K562 (cell line): ENCODE measurements around the gene SLC4A3. TPM values are rescaled to one million over a fixed set of nuclear protein-coding genes. Genes with fewer than 3 reads are reported as not detected.

Source experiments
- ATAC-seq: fragments of 200-7000 bp; cut with Tn5 transposase; 3 replicates; pipeline ENCODE4 v1.9.1; 2020; ENCODE audit warnings: moderate library complexity
- BruUV-seq: library from RNA; stranded (reverse); fragments of 400-500 nt; replicated peaks from 2 replicates; lab custom pipeline; 2021; lab: Mats Ljungman, UMichigan
- CTCF ChIA-PET: fragments of 300-600 bp; formaldehyde crosslinking; extraction: SDS; loops from one replicate; lab custom pipeline; 2021; ENCODE audit warnings: low intra/inter-chr PET ratio; lab: Yijun Ruan, JAX
- POLR2A ChIA-PET: fragments of 300-600, 350-650 bp; sonication (Branson Sonifier 250); formaldehyde crosslinking; extraction: SDS; loops from one replicate; lab custom pipeline; 2021; ENCODE audit warnings: antibody characterized with exemption, inconsistent platforms; lab: Yijun Ruan, JAX
- DNase-seq, 4 experiments: peaks; one replicate each; pipeline versions ENCODE4 v3.0.0 to v3.0.0-alpha.2; 2011 to 2018; ENCODE audit warnings: low spot score in 3 of 4, mixed read lengths in 3 of 4; ENCODE audit errors: extremely low read depth in 1 of 4
- FAIRE-seq: peaks from 2 replicates; lab custom pipeline; 2011; peaks lifted over from hg19 to GRCh38; lab: Jason Lieb, UNC
- H2AFZ ChIP-seq: 2 replicates; pipeline ENCODE4 v1.6.0; 2011; ENCODE audit warnings: low read depth, low read length, control low read depth, inconsistent platforms
- H3K27ac ChIP-seq: fragments of 200-600 bp; 3 replicates; pipeline ENCODE4 v1.8.0; 2011; ENCODE audit warnings: low read depth, mild to moderate bottlenecking, control low read depth, inconsistent platforms, low read length, moderate library complexity, mixed read lengths; ENCODE audit errors: extremely low read depth
- H3K27me3 ChIP-seq, 2 experiments: fragments of 300-600 bp in 1 of 2; 2 replicates in 1 of 2; 3 replicates in 1 of 2; pipeline versions ENCODE4 v1.6.0 to v1.8.0; 2011; ENCODE audit warnings: inconsistent platforms in 2 of 2, low read length in 2 of 2, mild to moderate bottlenecking in 1 of 2, mixed read lengths in 1 of 2, moderate library complexity in 1 of 2; ENCODE audit not compliant: control insufficient read depth in 2 of 2, insufficient read depth in 2 of 2
- H3K36me3 ChIP-seq: fragments of 300-600 bp; 3 replicates; pipeline ENCODE4 v1.8.0; 2011; ENCODE audit warnings: mild to moderate bottlenecking, low read length, inconsistent platforms; ENCODE audit not compliant: control insufficient read depth, insufficient read depth
- H3K4me1 ChIP-seq, 2 experiments: fragments of 200-600 bp in 1 of 2; replicated peaks in 1 of 2; 2 replicates in 1 of 2; 3 replicates in 1 of 2; pipeline versions ENCODE4 v1.5.1 to v1.8.0; 2011; ENCODE audit warnings: inconsistent platforms in 2 of 2, low read length in 2 of 2, mild to moderate bottlenecking in 1 of 2, mixed read lengths in 1 of 2, moderate library complexity in 1 of 2; ENCODE audit not compliant: control insufficient read depth in 2 of 2, insufficient read depth in 2 of 2
- H3K4me2 ChIP-seq: 2 replicates; pipeline ENCODE4 v1.6.1; 2011; ENCODE audit warnings: low read length, control low read depth, inconsistent platforms, mixed read lengths; ENCODE audit not compliant: insufficient read depth
- H3K4me3 ChIP-seq: fragments of 200-600 bp; sonication (generic), shearing (Covaris generic); 2 replicates; pipeline ENCODE4 v1.5.1; 2016; ENCODE audit warnings: control low read depth, inconsistent platforms
- H3K79me2 ChIP-seq: fragments of 200-600 bp; 3 replicates; pipeline ENCODE4 v1.8.0; 2011; ENCODE audit warnings: low read length, inconsistent platforms; ENCODE audit not compliant: control insufficient read depth, insufficient read depth
- H3K9ac ChIP-seq, 2 experiments: 2 replicates each; pipeline versions ENCODE4 v1.6.0 to v1.6.1; 2011; ENCODE audit warnings: low read depth in 2 of 2, low read length in 2 of 2, control low read depth in 1 of 2, inconsistent platforms in 1 of 2, mild to moderate bottlenecking in 1 of 2, mixed read lengths in 1 of 2; ENCODE audit not compliant: insufficient read depth in 1 of 2
- H3K9me1 ChIP-seq: one replicate; pipeline ENCODE4 v1.6.0; 2011; ENCODE audit warnings: inconsistent platforms, mild to moderate bottlenecking, low read length, moderate library complexity; ENCODE audit not compliant: control insufficient read depth, insufficient read depth
- H3K9me3 ChIP-seq: replicated peaks from 2 replicates; pipeline ENCODE4 v1.5.1; 2011; ENCODE audit warnings: low read depth, low read length, inconsistent platforms; ENCODE audit not compliant: control insufficient read depth, insufficient read depth
- H4K20me1 ChIP-seq: replicated peaks from 2 replicates; pipeline ENCODE4 v1.6.1; 2011; ENCODE audit warnings: low read length, inconsistent platforms, mixed read lengths; ENCODE audit not compliant: control insufficient read depth, insufficient read depth
- ARID4B ChIP-seq: sonication (generic); formaldehyde crosslinking; IDR thresholded peaks from 2 replicates; pipeline ENCODE4 v1.8.0; 2022; ENCODE audit warnings: mild to moderate bottlenecking, missing genetic modification reagents
- BACH1 ChIP-seq: fragments of 200-800 bp; sonication (Bioruptor generic); IDR thresholded peaks from 2 replicates; pipeline ENCODE4 v1.6.1; 2016; ENCODE audit warnings: missing genetic modification characterization, missing compliant biosample characterization
- E2F5 ChIP-seq: sonication (generic); formaldehyde crosslinking; IDR thresholded peaks from 2 replicates; pipeline ENCODE4 v1.8.0; 2022; ENCODE audit warnings: mild to moderate bottlenecking, missing genetic modification reagents
- GATAD2A ChIP-seq: fragments of 450-650 bp; IDR thresholded peaks from 2 replicates; pipeline ENCODE4 v1.6.1; 2017
- HIVEP1 ChIP-seq: fragments of 250-450 bp; sonication (Bioruptor Pico); IDR thresholded peaks from 2 replicates; pipeline ENCODE4 v1.4.0; 2020; ENCODE audit warnings: mild to moderate bottlenecking
- PHF8 ChIP-seq: fragments of 200-600 bp; sonication (generic); IDR thresholded peaks from 2 replicates; pipeline ENCODE4 v1.6.1; 2012; ENCODE audit warnings: mixed run types, mild to moderate bottlenecking, inconsistent platforms, low read length, moderate library complexity, borderline replicate concordance
- PML ChIP-seq: IDR thresholded peaks from 2 replicates; pipeline ENCODE4 v1.6.1; 2012; ENCODE audit warnings: low read length, inconsistent platforms
- RERE ChIP-seq: sonication (generic); formaldehyde crosslinking; IDR thresholded peaks from 2 replicates; pipeline ENCODE4 v1.8.0; 2023; ENCODE audit warnings: missing genetic modification reagents, mild to moderate bottlenecking, borderline replicate concordance
- ZFP1 ChIP-seq: fragments of 450-650 bp; formaldehyde crosslinking; IDR thresholded peaks from 2 replicates; pipeline ENCODE4 v1.4.0; 2020; ENCODE audit warnings: mild to moderate bottlenecking, mixed read lengths
- WGBS: fragments of 100-300 bp; shearing (Covaris generic); methylation state at CpG from one replicate; pipeline ENCODE4 v1.1.6; 2016; ENCODE audit warnings: low coverage, mixed read lengths; ENCODE audit not compliant: insufficient coverage; ENCODE audit errors: missing lambda C conversion rate; 5-methylcytosine and 5-hydroxymethylcytosine counted together
- in situ Hi-C: fragments of 300-500 bp; cut with MboI; formaldehyde crosslinking; loops from 4 replicates; pipeline ENCODE4 v1.15.0; 2018; ENCODE audit warnings: inconsistent platforms, mixed read lengths
- intact Hi-C: fragments of 100-400 bp; cut with micrococcal nuclease; formaldehyde crosslinking; loops from 2 replicates; pipeline ENCODE4 v1.14.2; 2022
- polyA plus RNA-seq, 8 experiments: library from polyadenylated mRNA; depleted of rRNA in 4 of 8; stranded (reverse) in 5 of 8; unstranded in 3 of 8; fragments of >200 nt; fragmentation: Nextera tagmentation in 2 of 8; fragmentation: Illumina TruSeq in 1 of 8; extraction: Ambion mirVana in 2 of 8; extraction: Trizol in 1 of 8; gene quantifications; 2 replicates each; pipeline versions ENCODE4 v1.2.1 to v1.2.3, GENCODE V29; 2011 to 2014; ENCODE audit warnings: inconsistent platforms in 1 of 8, missing spikeins in 1 of 8
- total RNA-seq, 7 experiments: library from RNA; depleted of rRNA in 6 of 7; stranded (reverse); fragments of >200 nt in 6 of 7; fragmentation: Illumina TruSeq in 2 of 7; extraction: Trizol in 2 of 7; gene quantifications; 2 replicates each; pipeline versions ENCODE4 v1.2.1 to v1.2.3, GENCODE V29; 2011 to 2021; ENCODE audit warnings: low replicate concordance in 1 of 7

The SLC4A3 gene
- total and polyA plus RNA-seq, 9 of the 15 experiments (the other 6 are each of a cell fraction or from before 2014, with no cell fraction given), result 0.04 to 0.31 (median 0.16) TPM; not detected in 5

- TF ChIP-seq ARID4B (no peak), E2F5 (CRISPR knock-in tag) (no peak), GATAD2A (no peak), ZFP1 (CRISPR knock-in tag) (no peak), HIVEP1 (CRISPR knock-in tag) (no peak)
These were observed 19.5 kb upstream of the SLC4A3 start (continued) for GRCh38 chr2:219607931-219608330.

- no peaks in the 10 kb centered on the region for H3K9me3 ChIP-seq
- H3K9me1 ChIP-seq, result no peaks in the 10 kb centered on the region
- no peaks in the 10 kb centered on the region for H3K79me2 ChIP-seq
- in situ Hi-C loops, result no loop called here
- intact Hi-C loops, result no loop called here
- ATAC-seq (no peak), DNase-seq (no peak), FAIRE-seq (no peak)
- no peaks in the 10 kb centered on the region for H3K27me3 ChIP-seq
- BruUV-seq, result no TSS peak
- CTCF ChIA-PET, result no interaction called here
- H2AFZ ChIP-seq, result no peak overlapping the region
- peak overlapping the region in 1 of 2 experiments; percentile 64; a peak in 1 of 4 replicates for H3K9ac ChIP-seq
- peaks cover 0 to 19% of the 10 kb centered on the region in 2 experiments; a peak in 2 of 5 replicates for H3K4me1 ChIP-seq
- no peak overlapping the region for H3K27ac ChIP-seq
- POLR2A ChIA-PET, result no interaction called here
- H3K4me3 ChIP-seq, result no peak overlapping the region
- no peak overlapping the region for H3K4me2 ChIP-seq
- peaks cover 7% of the 10 kb centered on the region; the same call in 1 of the 3 replicates for H3K36me3 ChIP-seq
- no peaks in the 10 kb centered on the region for H4K20me1 ChIP-seq
- 71% methylated on average over 12 of the region's 15 CpGs for WGBS
- TF ChIP-seq PHF8, result no peak
- TF ChIP-seq GATAD2A, result no peak
- TF ChIP-seq BACH1 (tag), result no peak
- TF ChIP-seq PML, result no peak
- no peak for TF ChIP-seq RERE (CRISPR knock-in tag)
These were observed 18.9 kb upstream of the SLC4A3 start for GRCh38 chr2:219608399-219608964.
